Posterior vena cava (tissue), 2 donors: Measurements from ENCODE around the gene B3GALT6. TPM values are rescaled to one million over a fixed set of nuclear protein-coding genes. Genes with fewer than 3 reads are reported as not detected.
"Not testable (repeated sequence)": the region's sequence is repeated elsewhere in the genome, so short reads cannot be mapped to it uniquely, and the experiment has no call there.

Experiments used
- DNase-seq: peaks from one replicate; pipeline ENCODE4 v3.0.0-alpha.2; 2020; ENCODE audit warnings: low spot score
- intact Hi-C, 2 donors: fragments of 100-400 bp; cut with DNase I; formaldehyde crosslinking; loops; one replicate each; pipeline versions ENCODE4 v1.14.1 to v1.14.2; 2022 to 2023
- total RNA-seq, 2 donors: library from RNA; stranded (reverse); fragmentation: NEBNext Ultra II Directional; extraction: Animal tissue kit (Norgen Biotek cat#: 25700); gene quantifications; one replicate each; pipeline ENCODE4 v1.2.1, GENCODE V29; 2021
- donor health status: DM: yes; HTN: yes; CAD: no.
- donor health status: DM: yes; HTN: yes; CAD: no.

B3GALT6 gene
- total RNA-seq, 2 donors from 2014 or later = 9.9 to 10.3 TPM

GRCh38 chr1:1239614-1240347, 7.7 kb downstream of the B3GALT6 start:
- intact Hi-C loops = no loop called here
- no peak for DNase-seq

DNA sequence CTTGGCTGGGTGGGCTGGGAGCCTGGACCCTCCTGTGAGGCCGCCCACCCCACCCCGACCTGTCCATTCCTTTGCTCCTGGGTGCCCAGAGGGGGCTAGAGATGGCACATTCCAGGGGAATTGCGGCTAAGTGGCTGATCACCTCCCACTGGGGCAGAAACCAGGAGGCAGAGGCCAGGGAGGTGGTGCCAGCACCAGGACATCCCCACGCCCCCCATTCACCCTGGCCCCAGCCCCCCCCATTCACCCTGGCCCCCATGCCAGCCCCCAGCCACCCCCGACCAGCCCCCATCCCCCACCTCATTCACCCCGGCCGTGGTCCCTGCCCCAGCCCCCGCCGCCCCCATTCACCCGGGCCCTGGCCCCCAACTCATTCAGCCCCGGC, 8.3 kb downstream of the B3GALT6 start:
- intact Hi-C loops = no loop called here
- DNase-seq = no peak

GRCh38 chr1:1240822-1241587, 9.0 kb downstream of the B3GALT6 start:
- intact Hi-C loops = no loop called here
- DNase-seq = no peak

DNA sequence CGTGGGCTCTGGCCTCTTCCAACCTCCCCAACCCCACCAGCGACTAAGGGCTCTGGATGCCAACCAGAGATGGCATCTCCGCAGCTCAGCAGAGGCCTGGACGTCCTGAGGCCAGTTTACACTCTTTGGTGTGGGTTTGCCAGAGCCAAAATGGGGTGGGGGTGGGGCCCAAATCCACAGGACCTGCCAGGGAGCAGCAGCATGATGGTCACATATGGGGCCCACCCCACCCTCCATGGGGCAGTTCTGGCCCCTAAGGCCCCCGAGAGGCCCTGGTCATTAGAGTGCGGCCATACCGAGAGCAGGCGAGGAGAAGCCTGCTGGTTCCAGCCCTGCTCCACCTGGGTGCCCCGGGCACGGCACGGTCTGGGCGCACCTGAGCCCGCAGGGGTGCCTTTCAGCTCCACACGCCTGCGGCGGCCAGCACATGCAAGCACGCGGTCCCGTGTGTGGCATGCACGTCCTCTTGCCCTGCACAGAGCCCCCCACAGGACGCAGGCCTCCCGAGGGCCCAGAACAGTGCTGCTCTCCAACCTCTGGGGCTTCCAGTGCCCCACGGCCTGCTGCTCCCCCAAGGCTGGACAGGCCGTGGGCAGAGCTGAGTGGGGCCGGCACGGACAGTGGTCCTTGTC, 9.7 kb downstream of the B3GALT6 start:
- intact Hi-C loops = no loop called here
- no peak for DNase-seq

DNA sequence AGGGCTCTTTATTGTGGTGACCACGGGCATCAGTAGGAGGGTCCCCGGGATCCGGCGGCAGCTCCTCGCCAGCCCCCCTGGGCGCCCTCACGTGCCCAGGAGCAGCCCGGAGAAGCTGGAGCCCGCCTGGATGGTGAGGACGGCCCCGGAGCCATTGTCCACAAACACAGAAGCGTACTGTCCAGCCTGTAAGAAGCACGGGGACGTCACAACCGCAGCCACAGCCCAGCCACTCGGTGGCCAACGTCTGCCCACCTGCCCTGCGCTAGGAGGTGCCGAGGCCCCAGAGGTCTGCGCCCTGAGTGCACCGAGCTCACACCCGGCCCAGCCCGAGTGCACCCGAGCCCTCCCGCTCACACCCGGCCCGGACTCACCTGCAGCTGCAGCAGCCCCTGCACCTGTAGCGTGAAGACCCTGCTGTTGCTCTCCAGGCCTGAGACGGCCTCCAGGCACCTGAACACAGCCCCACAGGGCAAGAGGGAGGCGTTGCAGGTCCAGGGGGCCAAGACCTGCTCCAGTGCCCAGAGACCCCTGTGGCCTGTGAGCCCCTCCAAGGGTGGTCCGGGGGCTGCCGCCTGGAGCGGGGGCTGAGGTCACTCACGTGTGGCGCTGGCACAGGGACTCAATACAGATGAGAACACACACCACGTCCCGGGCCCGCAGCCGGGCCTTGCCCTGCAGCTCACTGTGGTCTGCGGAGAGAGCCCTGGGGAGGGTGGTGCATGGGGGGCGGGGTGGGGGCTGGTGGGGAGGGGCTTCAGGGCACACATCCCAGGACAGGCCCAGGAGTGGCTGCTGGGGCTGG, 10.6 kb downstream of the B3GALT6 start:
- DNase-seq = no peak
- intact Hi-C loops = no loop called here

DNA sequence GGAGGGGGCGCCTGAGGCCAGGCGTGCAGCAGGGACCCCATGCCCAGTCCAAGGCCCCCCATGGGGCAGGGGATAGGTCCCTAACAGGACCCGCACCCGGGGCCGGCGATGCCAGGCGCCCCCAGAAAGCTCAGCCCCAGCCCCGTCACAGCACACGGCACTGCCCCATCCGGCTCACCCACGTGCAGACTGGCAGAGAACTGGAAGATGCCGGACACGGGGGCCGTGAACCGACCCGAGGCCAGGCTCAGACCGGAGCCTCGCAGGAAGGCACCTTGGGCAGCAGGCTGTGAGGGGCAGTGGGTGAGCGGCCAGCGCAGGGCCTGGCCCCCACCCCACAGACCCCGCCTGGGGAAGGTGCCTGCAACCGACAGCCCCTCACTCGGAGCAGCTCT, 11.2 kb downstream of the B3GALT6 start:
- intact Hi-C loops = no loop called here
- no peak for DNase-seq

GRCh38 chr1:1243807-1244191, 11.8 kb downstream of the B3GALT6 start:
- intact Hi-C loops = no loop called here
- DNase-seq = no peak

DNA sequence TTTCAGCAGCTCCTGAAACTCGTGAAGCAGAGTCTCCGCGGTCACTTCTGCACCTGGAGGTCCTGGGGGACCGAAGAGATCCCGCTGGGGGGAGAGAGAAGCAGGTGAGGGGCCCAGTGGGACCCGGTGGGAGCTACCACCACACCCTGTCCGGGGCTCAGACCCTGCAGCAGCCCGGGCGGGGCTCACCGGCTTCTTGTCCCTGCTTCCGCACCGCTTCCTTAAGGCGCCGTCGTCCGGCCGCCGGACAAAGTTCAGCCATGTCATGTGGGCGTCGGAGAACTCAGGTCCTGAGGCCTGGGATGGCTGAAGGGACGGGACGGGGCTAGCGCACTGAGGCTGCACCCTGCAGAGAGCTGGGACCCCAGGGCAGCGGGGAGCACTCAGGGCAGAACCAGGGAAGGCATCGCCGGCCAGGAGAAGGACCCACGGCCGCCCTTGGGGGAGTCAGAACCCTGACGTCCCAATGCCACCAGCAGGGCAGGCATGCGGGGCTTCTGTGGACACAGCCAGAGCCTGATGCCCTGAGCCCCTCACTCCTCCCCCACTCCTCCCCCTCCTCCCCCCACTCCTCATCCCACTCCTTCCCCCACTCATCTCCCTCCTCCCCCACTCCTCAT, 12.3 kb downstream of the B3GALT6 start:
- no peak for DNase-seq
- intact Hi-C loops = no loop called here

DNA sequence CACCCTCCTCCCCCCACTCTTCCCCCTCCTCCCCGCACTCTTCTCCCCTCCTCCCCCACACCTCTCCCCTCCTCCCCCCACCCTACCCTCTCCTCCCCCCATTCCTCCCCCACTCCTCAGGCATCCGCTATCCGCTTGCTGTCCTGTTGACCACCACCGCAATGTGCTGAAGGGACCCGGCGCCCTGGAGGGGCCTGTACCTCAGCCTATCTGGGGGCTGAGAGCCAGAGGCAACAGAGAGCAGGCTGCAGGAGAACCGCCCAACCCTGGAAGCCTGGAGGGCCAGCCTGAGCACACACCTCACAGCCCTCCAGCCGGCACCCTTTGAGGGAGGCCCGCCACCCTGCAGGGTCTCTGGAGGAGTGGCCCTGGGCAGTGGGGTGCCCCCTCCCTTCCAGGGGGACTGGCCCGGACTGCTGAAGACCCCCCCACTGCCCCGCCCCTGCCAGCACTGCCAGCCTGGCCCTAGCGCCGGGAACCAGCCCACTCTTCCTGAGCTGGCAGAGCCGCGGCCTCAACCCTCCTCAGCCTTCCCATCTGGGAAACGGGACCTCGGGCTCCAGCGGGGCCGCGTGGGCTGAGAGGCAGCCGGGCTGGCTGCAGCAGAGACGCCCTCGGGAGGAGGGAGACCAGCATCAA, 13.3 kb downstream of the B3GALT6 start:
- intact Hi-C loops = no loop called here
- no peak for DNase-seq

DNA sequence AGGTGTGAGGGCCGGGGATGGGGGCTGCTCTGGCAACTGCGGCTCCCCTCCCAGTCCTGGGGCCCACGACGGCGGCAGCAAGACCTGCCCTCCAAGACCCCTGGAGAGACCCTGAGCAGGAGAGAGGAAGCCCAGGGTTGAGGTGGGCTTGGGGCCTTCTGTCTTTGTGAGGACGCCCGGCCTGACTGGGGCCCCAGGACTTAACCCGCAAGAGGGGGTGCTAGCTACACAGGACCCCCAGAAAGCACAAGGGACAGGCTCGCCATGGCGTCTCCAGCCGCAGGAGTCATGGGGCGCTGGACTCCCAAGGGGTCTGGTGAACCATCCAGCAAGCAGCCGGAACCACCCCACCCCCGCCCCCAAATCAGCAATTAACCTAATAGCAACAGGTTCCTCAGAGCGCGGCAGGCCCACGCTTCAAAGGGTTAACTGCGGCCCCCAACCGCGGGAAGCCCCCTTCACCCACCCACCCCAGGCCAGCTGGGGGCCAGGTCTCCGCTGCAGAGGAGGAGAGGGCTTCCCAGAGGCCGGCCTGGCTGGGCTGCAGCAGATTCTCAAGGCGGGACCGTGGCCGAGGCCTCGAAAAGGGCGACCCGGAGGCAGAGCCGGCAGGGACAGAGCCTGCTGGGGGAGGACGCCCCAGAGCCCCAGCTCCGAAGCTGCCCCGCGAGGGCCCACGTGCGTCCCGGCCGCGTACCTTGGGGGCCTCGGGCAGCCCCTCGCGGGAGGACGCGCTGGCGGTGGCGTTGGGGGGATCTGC, 14.0 kb downstream of the B3GALT6 start:
- no peak for DNase-seq
- intact Hi-C loops = no loop called here

- intact Hi-C loops = no loop called here
Measured at GRCh38 chr1:1246577-1247340, 14.7 kb downstream of the B3GALT6 start, which contains the start of gene C1QTNF12. Gene C1QTNF12 (minus strand): TSS chr1:1246722. CDS start chr1:1246690, 32 bp downstream.

DNA sequence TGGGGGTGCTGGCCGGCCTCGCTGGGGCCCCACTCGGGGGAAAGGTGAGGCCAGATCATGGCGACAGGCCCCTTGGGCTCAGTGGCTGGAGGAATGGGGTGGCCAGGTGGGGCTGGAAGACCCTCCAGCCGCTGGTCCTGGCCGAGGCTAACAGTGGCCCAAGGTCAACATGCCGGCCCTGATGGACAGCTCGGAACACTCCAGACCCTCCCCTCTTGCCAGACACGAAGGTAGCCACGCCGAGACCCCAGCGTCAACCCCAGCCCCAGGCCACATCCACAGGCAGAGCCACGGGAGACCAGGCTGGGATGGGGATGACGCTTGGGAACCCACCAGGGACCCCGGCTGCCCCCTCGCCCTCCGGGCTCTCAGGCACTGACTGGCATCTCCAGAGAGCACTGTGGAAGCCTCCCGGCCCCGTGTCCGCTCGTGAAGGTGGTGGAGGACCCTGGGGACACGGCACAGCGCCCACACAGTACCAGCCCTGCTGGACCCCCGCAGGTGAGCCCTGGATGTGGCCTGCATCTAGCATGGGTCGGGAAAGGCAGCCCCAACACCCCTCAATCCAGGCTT, 15.4 kb downstream of the B3GALT6 start:
- DNase-seq = no peak
- intact Hi-C loops = no loop called here

More at GRCh38 chr1:1246577-1247340, 14.7 kb downstream of the B3GALT6 start, which contains the start of gene C1QTNF12:
- DNase-seq = no peak

DNA sequence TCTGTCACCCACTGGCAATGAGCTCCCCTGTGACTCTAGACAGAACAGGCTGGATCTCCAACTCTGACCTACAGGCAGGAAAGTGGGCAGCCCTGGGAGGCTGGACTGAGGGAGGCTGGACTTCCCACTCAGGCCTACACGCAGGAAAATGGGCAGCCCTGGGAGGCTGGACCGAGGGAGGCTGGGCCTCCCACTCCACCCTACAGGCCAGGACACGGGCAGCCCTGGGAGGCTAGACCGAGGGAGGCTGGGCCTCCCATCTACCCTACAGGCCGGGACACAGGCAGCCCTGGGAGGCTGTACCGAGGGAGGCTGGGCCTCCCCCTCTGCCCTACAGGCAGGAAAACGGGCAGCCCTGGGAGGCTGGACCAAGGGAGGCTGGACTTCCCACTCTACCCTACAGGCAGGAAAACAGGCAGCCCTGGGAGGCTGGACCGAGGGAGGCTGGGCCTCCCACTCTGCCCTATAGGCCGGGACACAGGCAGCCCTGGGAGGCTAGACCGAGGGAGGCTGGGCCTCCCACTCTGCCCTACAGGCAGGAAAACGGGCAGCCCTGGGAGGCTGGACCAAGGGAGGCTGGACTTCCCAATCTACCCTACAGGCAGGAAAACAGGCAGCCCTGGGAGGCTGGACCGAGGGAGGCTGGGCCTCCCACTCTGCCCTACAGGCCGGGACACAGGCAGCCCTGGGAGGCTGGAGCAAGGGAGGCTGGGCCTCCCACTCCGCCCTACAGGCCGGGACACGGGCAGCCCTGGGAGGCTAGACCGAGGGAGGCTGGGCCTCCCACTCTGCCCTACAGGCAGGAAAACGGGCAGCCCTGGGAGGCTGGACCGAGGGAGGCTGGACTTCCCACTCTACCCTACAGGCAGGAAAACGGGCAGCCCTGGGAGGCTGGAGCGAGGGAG, 16.2 kb downstream of the B3GALT6 start:
- DNase-seq, intact Hi-C loops: not testable (repeated sequence)

DNA sequence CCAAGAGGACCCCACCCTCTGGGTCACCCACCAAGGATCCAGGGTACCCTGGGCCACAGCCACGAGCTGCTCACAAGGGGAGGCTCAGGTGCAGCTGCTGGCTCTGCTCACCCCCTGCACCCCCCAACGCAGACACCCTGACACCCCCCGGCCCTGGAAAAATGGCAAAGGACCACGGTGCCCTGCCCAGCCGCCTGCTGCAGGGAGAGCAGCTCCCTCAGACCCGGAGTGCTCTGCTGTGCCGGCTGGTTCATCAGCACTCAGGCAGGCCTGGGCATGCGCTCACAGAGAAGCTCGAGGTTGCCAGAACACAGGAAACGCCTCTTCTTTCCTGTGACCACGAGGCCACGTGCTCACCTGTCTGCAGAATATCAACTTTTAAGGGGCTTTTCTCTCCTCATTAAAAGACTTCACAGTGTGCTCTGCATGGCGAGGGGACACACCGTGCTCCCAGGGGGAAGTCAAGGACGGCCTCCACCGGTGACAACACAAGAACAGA, 18.8 kb downstream of the B3GALT6 start:
- intact Hi-C loops = no loop called here
- no peak for DNase-seq

DNA sequence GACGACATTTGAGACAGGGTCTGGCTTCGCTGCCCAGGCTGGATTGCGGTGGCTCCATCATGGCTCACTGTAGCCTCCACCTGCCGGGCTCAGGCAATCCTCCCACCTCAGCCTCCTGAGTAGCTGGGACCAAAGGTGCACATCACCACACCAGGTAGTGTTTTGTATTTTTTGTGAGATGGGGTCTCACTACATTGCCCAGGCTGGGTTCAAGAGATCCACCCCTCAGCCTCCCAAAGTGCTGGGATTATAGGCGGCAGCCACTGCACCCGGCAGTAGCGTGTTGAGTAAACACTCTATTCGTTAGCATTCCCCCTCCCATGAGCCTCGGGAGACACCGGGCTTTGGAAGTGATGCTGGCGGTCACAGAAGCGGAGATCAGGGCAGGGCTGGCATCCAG, 21.3 kb downstream of the B3GALT6 start:
- no peak for DNase-seq
- intact Hi-C loops = no loop called here
